HCEC 1CT (cell line): ENCODE results near the gene PCARE.

Experiments
- DNase-seq: peaks from one replicate; pipeline ENCODE4 v3.0.0-alpha.2; 2017

The PCARE gene

DNA sequence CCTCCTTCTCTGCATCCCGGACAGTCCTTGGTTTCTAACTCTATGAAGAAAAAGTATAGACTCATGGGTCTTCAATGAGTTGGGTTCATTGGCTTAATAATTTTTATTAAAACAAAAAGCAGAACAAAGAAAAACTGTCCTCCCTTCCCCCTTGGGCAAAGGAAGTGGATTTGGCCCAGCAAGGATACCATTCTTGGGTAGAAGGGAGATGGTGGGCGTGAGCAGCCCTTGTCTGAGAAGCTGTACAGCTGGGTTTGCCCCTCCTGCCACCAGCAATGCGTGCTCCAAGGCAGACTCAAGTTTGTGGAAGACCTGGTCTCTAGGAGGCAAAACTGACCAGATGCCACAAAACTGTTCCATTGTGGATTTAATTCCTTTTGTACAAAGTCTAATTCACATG lies 12.7 kb downstream of the PCARE start:
- no peak for DNase-seq

DNA sequence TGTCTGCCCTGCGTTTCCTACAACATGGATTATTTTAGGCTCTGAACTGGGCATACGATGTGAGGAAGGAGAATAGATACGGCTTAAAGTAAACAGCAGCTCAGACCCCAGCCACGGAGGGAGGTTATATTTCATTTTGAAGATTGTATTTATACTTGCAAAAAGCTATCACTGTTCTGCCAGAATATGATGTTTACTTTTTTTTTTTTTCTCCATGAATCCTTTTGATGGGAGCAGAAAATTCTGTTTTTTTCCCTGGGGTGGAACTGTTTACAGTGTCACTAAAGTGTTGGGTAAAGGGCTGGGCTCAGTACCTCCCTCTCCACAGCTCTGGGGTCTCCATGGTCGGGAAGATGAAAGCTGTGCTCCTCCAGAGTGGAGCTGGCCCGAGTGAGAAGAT lies 13.1 kb downstream of the PCARE start:
- no peak for DNase-seq

DNA sequence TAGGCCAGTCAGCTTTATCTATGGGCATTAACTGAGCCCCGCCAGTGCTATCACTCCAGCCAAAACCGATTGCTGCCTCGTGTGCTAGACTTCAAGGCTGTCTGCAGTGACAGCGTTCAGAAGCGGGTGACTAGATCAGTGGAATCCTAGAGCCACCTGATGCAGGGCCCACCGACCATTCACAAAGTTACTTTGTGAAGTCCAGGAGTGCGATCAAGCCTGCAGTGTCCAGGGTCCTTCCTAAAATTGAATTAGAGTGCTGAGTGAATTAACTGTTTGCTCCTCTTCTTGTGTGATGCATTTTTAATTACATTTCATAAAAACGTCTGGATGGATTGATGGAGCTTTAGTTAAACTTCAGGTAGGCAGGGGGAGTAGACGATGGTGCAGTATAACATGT lies 13.9 kb downstream of the PCARE start:
- no peak for DNase-seq

DNA sequence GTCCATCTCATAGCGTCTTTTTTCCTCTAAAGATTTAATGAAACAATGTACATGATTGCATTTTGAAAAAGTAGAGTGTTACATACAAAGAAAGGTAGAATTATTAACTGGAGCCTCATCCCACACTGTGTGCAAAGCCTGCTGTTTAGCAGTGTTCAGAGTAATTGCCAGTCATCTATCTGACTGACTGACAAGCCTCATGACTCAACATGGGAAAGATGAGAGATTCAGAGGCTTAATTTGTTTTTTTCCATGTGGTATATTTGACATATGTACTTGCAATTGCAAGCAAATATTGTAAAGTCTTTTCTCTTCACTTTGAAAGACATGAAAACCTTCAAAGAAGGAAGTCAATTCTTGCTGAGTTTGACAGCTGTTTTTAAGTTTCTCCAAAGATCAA lies 14.7 kb downstream of the PCARE start:
- no peak for DNase-seq

DNA sequence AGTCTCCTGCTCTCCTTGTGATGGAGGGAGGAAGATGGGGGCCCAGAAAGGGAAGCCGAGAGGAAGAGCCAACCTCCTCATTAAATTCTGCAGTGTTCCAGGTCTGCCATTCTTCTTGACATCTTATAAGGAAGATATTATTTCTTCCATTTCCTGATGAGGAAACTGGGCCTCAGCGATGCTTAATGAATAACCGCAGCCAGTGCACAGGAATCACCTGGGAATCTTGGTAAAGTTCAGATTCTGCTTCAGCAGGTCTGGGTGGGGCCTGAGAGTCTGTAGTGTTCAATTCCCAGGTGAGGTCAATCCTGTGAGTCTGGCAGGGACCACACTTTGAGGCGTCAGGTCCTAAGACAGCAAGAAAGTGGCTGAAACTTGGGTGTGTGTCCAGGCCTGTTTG lies 17.3 kb downstream of the PCARE start:
- DNase-seq, result no peak

DNA sequence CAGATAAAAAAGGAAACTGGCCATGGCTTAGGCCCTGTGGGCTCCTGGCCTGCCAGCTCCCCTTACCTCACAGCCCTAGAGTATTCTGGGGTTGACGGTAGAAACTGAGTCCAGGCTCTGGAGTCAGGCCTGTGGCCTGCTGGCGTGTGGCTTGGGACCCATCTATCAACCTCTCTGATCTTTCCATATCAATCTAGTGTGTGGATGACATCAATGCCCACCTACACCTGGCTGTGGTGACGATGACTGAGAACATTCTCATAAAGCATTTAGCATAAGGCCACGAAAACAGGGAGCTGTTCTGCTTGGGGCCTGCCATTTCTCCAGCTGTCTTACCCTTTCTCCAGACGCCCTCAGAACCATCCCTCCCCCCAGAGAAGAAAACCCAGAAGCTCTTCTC lies 17.9 kb downstream of the PCARE start:
- DNase-seq, result no peak

DNA sequence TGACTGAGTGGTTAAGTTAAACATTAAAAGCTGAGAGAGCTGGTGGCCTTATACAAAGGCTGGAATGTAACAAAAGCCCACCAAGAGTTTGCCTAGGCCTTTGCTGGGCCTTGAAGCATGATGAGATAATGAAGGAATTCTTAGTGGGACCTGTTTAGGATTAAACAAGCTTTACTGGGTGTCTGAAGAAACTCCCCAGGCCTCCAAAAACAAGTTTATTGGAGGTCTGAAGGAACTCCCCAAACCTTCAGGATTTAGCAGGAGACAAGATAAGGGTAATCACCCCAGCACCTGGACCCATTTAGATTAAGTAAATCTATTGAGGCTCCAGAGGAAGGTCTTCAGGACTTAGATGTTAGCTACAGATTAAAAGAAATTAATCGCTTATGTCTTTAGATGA lies 18.7 kb downstream of the PCARE start:
- DNase-seq, result no peak

DNA sequence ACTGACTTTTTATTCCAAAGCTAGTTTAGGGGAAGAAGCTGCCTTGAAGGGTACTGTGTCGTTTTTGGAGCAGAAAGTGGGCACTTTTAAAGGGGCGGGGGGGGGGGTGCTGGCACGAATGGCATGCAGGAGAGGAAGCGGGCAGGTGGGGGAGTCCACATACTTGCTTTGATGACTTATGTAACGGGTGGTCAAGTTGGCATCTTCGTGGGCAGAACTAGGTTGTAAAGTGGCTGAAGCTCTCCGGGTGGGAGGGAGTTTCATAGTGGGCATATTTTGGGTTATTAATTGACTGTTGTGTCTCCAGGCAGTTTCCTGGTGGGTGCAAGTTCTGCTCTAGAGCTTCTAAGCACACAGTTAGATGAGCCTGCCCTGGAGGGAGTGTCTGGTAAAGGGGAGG lies 19.9 kb downstream of the PCARE start:
- no peak for DNase-seq

DNA sequence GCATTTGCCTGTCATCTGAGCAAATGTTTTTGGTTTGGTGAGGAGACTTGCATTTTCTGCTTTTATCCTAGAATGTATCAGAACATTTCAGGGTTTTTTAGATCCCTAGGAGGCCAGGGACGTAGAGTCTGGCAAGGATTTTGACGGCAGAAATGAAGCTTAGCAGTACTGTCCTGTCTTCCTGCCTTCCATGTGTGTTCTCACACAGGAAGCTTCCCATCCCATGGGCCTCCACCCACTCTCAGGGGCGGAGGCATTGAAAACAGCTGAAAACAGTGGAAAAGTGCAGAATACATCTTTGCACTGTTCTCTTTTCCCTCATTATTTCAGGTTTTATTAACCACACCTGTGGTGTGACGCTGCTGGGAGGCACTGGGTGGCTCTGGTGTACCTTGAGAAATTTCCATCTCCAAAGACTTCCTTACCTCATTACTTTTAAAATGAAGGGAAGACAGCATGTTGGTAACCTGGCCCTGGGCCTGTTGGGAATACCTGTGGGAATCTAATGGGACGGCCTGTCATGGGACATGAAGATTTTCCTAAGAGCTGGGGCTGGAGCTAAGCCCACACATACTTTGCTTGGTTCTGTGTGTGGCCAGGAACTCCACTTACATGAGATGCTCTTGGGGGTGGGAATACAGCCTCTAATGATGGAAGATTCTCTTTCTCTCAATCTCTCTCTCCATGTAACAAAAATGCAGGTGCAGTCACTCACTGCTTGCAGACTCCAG lies 20.5 kb downstream of the PCARE start:
- no peak for DNase-seq

DNA sequence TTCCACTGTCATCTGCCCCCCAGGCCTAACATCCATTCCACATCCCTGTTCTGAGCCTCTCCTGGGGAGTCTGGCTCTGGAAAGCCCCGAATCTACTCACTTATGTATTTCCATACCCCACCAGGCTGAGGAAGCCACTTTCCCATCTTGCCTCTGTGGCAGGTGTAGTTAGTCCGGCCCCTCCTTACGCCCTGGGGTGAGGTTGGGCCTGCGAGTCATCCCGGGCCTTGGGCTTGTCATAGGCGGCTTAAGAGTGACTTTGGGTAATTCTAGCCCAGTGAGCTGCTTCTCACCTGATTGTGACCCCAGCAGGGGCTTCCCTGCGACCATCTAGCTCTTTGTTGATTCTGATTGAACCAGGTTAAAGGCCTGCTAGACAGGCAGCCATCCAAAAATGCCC lies 21.1 kb downstream of the PCARE start:
- no peak for DNase-seq

DNA sequence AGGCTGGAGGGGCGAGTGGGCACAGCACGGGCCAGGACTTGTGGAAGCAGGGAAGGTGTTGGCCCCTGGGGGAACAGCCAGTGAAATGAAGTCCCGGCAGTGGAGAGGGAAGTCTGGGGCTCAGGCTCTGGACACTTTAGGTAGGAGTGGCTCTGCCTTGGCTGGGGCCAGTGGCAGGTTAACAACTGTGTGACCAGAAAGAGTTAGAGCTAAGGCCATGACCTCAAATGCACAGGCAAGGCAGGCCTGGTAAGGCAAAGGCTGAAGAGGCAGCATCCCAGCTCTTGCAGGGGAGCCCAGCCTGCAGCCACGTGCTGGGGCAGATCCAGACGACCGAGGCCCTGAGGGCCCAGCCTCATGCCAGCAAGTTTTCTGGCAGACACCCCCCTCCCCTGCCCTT lies 21.5 kb downstream of the PCARE start:
- DNase-seq, result no peak

DNA sequence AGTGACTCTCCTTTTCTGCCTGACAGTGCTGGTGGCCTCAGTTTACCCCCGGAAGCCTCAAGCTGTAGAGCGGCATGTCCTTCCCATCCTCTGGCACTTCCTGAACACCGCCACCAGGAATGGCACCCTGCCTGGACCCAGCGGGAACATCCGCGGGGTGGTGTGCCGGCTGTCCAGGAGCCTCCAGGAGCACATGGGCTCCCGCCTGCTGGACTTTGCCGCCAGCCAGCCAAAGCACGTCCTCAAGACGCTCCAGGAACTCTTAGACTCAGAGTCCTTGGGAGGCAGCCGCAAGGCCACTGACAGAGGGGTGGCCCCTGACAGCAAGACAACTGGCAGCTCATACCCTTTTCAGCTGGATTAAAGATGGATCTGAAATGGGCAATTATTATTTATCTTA lies 22.6 kb downstream of the PCARE start:
- DNase-seq, result no peak

DNA sequence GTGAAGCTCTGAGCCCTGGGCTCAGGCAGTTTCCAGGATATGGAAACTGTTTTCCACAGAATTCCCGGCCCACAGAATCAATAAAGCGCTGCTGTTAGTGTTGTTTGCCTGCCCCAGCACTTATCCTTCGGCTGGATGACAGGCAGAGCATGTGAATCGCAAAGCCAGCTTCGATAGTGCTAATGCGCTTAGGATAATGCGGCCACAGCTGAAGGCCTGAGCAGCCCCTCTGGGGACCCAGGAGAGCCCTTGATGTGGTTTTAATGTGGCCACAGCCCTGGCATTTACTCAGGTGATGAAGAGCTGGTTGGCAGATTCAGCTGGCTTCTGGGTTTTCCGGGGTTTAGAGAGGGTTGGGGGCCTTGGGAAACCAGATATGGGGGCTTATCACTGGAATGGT lies 23.7 kb downstream of the PCARE start:
- DNase-seq, result no peak

DNA sequence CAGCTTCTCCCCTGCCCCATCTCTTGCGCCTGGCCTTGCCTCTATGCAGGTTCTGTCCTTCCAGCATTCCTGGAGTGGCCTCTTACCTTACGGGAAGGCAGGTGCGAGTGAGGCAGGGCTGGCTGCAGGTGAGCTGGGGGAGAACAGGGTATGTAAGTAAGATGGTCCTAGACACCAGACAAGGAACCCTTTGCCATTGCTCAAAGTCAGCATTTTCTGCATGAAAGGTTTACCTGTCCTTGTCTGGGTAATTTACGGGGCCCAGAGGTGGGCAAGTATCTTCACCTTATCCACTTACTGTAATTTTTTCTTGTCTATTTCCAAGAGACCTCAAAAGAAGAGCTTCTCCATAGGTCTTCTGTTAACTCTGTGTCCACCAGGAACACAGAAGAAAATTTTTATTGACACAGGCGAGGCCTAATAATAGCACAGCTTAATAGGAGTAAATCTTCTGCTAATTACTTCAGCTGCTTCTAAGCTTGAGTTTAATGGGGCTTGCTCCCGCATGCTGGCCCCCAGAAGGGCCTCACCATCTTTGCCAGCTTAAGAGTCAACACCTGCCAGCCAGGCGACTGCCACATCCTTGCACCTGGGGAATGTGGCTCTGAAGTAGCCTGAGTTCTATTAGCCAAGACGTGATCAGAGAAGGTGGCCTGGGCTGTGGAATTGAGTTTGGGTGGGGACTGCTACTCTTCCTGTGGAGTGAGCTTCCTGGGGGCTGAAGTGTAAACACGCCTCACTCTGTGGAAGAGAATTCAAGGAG lies 27.1 kb downstream of the PCARE start:
- no peak for DNase-seq

DNA sequence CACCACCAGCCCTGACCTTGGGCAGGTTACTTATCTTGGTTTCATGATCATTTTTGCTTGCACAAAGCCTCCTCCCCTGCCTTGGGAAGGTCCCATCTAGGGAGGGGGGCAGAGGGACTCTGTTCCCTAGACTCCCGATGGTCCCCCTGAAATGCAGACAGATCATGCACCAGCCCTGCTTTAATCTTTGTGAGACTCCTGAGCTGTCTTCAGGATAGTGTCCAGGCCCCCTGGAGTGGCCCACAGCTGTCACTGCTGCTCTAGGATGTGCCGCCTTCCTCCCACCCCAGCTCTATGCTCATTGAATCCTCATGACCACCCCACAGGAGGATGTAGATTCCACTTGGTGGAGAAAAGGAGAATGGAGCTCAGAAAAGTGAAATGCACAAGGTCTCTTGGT lies 28.0 kb downstream of the PCARE start:
- DNase-seq, result no peak

DNA sequence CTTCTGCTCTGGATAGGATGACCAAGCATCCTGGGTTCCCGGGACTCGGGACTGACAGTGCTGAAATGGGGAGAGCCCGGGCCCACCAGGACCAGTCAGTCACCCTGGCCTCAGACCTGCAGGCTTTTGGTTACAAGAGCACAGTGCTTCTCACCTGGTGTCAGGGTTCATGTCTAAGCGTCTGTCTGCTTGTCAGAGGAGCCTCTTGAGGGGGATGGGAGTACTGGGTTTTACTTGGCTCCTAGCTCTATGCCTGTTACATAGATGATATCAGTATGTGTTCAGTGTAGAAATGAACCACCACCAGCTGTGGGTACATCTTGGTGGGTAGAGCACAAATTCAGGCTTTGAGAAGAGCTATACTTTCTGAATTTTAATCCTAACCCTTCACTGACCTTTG lies 29.9 kb downstream of the PCARE start:
- DNase-seq, result no peak

DNA sequence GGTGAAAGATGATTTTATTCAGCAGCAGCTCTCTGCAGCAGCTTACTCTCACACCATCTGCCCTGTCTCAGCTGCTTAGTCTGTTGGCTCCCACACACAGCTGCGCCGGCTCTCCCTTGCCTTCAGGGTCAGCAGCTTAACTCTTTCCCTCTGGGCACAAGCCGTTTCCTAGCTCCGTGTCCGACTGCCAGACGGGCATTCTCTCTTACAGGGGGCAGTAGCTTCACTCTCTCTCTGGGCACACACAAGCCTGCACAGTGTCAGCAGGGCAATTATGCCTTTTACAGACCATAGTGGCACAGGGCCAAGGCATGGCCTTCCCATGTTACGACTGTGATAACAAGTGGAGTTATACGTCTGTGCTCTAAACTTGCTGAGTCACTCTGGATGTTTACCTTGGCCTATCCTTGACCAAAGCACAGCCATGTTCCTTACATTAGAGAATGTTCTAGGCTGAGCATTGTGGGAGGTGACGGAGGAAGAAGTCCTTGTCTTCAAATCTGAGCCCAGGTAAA lies 31.7 kb downstream of the PCARE start:
- peak; percentile 7 for DNase-seq

DNA sequence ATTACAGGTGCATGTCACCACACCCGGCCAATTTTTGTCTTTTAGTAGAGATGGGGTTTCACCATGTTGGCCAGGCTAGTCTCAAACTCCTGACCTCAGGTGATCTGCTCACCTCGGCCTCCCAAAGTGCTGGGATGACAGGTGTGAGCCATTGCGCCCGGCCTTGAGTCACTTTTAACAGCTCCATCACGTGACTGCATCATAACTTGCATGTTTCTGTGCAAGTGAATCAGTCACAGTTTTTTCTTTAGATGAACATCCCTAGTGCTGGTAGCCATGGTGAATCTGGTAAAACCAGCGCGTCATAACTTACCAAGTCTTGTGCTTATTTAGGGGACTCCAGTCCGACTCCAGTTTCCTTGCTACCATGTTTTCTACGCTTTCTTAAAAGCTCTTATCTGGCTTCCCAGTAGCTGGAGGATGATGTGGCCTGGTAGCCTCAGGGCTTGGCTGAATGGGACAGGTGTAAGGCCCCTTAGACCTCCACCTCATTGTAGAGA lies 33.1 kb downstream of the PCARE start:
- DNase-seq, result no peak

DNA sequence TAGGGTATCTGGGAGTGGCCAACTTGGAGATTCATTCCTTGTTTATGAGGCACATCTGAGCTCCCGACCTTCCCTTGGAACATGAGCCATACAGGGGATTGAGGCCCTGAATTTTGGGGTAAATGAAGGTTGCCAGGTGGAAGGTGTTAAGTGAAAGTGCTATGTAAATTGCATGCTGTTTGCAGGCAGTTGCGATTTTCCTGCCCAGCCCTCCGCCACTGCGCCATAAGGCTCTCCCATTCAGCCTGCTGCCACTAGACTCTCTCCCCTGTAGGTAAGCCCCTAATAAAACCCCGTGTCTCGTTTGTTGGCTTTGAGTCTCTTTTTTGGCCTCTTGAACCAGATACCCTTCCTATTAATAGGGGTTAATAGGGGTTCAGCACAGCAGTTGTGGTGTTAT lies 33.8 kb downstream of the PCARE start:
- DNase-seq, result no peak

DNA sequence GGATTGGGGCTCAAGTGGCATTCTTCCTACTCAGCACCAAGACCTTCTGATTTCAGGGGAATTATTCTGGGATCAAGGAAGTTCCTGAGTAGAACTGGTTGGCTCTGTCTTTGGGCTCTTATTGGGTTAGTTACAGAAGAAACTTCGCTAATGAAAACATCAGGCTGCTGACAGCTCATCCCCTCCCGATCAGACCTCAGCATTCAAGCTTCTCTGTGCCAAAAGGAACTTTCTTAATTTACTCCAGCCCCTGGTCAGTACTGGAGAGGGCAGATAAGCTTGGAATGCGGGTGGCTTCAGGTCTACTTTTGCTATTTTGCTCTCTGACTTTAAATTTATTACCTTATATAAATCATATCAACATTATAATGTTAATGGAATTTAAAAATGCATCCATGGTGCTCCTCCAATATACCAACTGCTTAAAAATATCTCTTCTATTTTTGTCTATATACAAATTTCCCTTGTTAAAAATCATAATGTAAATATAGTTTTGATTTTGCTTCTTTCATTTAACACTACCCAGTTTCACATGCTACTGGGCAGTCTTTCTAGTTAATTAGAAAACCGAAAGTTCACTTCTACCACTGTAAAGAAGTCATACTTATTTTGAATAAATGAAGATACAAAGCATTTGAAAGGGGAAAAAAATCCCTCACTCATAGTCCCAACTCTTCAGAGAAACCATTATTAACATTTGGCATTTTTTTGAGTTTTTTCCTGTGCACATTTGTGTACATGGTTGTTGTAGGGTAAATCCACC lies 34.4 kb downstream of the PCARE start:
- DNase-seq, result no peak

DNA sequence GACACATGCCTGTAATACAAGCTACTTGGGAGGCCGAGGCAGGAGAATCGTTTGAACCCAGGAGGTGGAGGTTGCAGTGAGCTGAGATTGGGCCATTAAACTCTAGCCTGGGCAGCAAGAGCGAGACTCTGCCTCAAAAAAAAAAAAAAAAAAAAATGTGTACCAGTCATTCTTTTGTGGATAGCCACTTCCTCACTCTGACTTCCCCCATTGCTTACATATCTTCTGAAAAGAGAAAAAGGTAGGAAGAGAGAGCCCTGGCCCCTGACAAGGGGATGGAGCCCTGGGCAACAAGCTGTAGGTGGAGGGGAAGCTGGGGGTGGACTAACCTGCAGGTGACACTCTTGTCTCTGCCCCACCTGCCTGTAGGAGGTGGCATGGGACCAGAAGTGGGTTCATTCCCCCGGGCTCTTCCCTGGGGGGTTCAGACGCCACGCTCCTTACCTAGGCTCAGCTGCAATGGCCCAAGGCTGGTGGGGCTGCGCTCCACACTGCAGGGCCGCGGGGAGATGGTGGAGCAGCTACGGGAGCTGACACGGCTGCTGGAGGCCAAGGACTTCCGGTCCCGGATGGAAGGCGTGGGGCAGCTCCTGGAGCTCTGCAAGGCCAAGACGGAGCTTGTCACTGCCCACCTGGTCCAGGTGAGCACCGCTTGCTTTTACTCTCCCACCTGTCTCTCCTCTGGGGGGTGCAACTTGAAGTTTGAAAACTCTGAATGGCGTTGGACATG lies 39.1 kb downstream of the PCARE start:
- DNase-seq, result no peak

DNA sequence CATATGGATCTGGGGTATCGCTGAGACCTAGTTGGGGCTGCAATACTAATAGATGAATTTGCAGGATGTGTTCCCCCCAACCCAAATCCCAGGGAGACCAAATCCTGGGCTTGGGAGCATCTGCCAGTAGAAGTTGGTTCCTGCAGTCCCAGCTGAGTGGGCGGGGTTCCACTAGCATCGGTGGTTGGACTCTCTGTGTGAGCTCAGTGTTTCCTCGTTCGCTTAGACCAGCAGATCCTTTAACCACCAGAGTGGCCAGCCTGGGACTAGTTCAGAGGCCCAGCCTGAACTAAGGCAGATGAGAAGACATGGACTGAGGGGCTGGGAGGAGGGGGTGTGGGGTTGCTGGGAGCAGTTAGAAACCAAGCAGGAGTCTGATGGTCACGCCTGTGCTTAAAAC lies 40.7 kb downstream of the PCARE start:
- no peak for DNase-seq

DNA sequence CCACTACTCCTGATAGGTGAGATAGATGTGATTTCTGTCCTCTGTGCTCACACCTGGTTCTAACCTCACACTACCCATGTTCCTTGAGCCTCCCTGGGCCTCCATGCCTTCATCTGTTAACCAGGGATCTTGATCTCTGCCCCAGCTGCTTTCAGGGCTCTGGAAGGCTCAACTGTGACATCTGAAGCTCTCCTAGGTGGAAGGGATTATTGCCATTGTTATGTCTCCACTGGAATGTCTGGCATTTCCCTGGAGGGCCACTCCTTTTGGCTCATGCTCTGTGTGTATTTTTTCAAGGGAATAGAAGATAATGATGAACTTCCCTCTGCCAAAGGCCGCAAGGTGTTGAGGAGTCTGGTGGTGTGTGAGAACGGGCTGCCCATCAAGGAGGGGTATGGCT lies 41.2 kb downstream of the PCARE start:
- peak; percentile 29 for DNase-seq
